Epithelial cell of proximal tubule (primary cell): ENCODE data around the gene SLC10A3. TPM values are rescaled to one million over a fixed set of nuclear protein-coding genes. Genes with fewer than 3 reads are reported as not detected.

Experiments
- DNase-seq: peaks from one replicate; pipeline ENCODE4 v3.0.0-alpha.2; 2011; ENCODE audit warnings: low read depth
- H3K4me3 ChIP-seq: 2 replicates; pipeline ENCODE4 v1.5.1; 2011; ENCODE audit warnings: low read depth, mild to moderate bottlenecking, low read length
- CTCF ChIP-seq: conservative IDR thresholded peaks from 2 replicates; pipeline ENCODE4 v1.5.1; 2012; ENCODE audit warnings: low read depth, mild to moderate bottlenecking, low read length
- total RNA-seq: library from RNA; depleted of rRNA; stranded (reverse); fragments of >200 nt; gene quantifications from 2 replicates; pipeline ENCODE4 v1.2.3, GENCODE V29; 2015

Gene SLC10A3
- total RNA-seq, 1 donor from 2014 or later: 29.1 TPM

- TF ChIP-seq CTCF: no peak
- DNase-seq: no peak
- H3K4me3 ChIP-seq: no peak overlapping the region
Observed at GRCh38 chrX:154487518-154488290, 2.7 kb downstream of the SLC10A3 start.

- H3K4me3 ChIP-seq: peak within 1 kb of the TSS; percentile 64
- DNase-seq: no peak
- TF ChIP-seq CTCF: no peak
Observed at GRCh38 chrX:154486396-154487207, 3.8 kb downstream of the SLC10A3 start, which contains the start of gene UBL4A. TSS of gene UBL4A (minus strand) at chrX:154486615. CDS start at chrX:154486584, 31 bp downstream.

- H3K4me3 ChIP-seq: peak overlapping the region; percentile 64
- no peak for DNase-seq
- no peak for TF ChIP-seq CTCF
Observed at GRCh38 chrX:154486052-154486395, 4.4 kb downstream of the SLC10A3 start.

GRCh38 chrX:154485150-154486051, 5.0 kb downstream of the SLC10A3 start:
- DNase-seq: no peak
- TF ChIP-seq CTCF: no peak
- peak overlapping the region; percentile 64 for H3K4me3 ChIP-seq

- TF ChIP-seq CTCF: no peak
- no peak for DNase-seq
- no peak overlapping the region for H3K4me3 ChIP-seq
Observed at GRCh38 chrX:154484255-154485149, 5.9 kb downstream of the SLC10A3 start.

GRCh38 chrX:154483325-154483724, 7.1 kb downstream of the SLC10A3 start:
- TF ChIP-seq CTCF: no peak
- no peak for DNase-seq
- no peak overlapping the region for H3K4me3 ChIP-seq
